Measurements from ENCODE around the gene ACTL7B.

Gene ACTL7B

DNA sequence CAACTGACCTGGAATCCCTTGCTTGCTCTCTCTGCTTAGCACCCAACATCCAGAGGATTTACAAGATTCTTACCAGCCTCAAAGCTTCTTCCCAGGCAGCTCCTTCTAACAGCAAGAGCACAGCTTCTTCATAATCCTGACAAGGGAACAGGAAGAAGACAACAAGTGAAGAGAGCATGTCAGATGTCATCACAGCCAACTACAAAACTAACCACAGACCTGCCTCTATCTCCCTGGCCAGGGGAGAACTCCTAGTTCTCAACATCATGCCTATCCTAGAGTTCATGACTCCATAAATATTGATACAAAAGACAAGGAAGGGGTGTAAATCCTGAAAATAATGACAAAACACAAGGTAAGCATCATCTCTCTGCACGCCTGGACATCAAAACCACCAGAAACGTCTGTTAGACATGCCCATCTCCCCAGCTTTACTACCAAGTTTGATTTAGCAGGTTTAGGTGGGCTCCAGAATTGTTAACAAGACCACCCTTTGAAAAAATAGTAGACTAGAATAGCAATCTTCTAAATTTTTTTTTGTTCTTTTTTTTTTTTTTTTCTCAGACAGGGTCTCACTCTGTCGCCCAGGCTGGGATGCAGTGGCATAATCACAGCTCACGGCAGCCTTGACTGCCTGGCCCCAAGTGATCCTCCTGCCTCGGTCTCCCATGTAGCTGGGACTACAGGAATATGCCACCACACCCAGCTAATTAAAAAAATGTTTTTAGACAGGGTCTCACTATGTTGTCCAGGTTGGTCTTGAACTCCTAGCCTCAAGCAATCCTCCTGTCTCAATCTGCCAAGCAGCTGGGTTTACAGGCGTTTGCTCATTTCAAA, 26.5 kb upstream of the ACTL7B start:
- Histone ChIP-seq H3K36me3 (ENCODE audit: control insufficient read depth, low read length) (peaks cover 65% of the 10 kb centered on the region), H3F3A (ENCODE audit: control insufficient read depth, insufficient read depth) (no peaks in the 10 kb centered on the region), H4K20me1 (ENCODE audit: control insufficient read depth, insufficient read depth, low read depth, low read length) (no peaks in the 10 kb centered on the region), H3K27ac (ENCODE audit: low read depth, low read length) (no peak overlapping the region), H3K27me3 (ENCODE audit: control insufficient read depth, low read length) (no peaks in the 10 kb centered on the region), H3K9me2 (replicated peaks; ENCODE audit: control insufficient read depth, low read length) (no peaks in the 10 kb centered on the region), H3K4me2 (ENCODE audit: low read length) (no peak overlapping the region), H3K9me3 (ENCODE audit: control insufficient read depth, insufficient read depth, low read length) (no peaks in the 10 kb centered on the region), H3K4me3 (ENCODE audit: low read length) (no peak overlapping the region), H3K79me2 (ENCODE audit: control insufficient read depth, low read length) (no peaks in the 10 kb centered on the region), H3K4me1 (ENCODE audit: control insufficient read depth, low read length) (peaks cover 8% of the 10 kb centered on the region)
- TF ChIP-seq EZH2phosphoT487 (IDR thresholded peaks at IDR 0.05; ENCODE audit: borderline replicate concordance, low read length) = no peak
- TF ChIP-seq, protein P1, sequence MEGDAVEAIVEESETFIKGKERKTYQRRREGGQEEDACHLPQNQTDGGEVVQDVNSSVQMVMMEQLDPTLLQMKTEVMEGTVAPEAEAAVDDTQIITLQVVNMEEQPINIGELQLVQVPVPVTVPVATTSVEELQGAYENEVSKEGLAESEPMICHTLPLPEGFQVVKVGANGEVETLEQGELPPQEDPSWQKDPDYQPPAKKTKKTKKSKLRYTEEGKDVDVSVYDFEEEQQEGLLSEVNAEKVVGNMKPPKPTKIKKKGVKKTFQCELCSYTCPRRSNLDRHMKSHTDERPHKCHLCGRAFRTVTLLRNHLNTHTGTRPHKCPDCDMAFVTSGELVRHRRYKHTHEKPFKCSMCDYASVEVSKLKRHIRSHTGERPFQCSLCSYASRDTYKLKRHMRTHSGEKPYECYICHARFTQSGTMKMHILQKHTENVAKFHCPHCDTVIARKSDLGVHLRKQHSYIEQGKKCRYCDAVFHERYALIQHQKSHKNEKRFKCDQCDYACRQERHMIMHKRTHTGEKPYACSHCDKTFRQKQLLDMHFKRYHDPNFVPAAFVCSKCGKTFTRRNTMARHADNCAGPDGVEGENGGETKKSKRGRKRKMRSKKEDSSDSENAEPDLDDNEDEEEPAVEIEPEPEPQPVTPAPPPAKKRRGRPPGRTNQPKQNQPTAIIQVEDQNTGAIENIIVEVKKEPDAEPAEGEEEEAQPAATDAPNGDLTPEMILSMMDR (IDR thresholded peaks at IDR 0.05; ENCODE audit: low read depth, low read length, poor library complexity, severe bottlenecking) = no peak

DNA sequence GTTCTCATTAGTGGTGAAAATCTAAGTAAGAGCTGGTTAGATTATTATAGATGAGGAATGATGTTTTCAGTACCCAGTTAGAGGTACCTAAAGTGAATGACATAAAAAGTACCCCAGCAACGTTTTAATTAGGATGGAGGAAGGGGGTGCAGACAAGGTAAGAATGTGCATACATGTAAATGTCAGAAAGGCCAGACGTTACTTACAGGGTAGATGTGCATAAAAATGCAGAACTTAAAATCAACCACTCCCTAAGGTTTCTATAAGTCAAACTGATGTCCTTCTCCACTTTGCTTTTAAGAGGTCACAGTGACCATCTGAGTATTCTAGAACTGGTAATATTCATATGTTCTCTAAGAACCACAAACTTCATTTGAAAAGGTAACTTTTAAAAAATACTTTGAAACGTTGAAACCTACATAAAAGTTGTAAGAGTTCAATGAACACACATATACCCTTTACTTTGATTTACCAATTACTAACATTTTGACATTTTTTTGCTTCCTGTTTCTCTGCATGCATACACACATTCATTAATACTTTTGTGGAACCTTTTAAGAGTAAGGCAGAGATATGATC, 25.0 kb upstream of the ACTL7B start:
- no peaks in the 10 kb centered on the region for H4K20me1 ChIP-seq (ENCODE audit: control insufficient read depth, insufficient read depth, low read depth, low read length)
- no peak for TF ChIP-seq EZH2phosphoT487 (IDR thresholded peaks at IDR 0.05; ENCODE audit: borderline replicate concordance, low read length)
- TF ChIP-seq, protein P1 (IDR thresholded peaks at IDR 0.05; ENCODE audit: low read depth, low read length, poor library complexity, severe bottlenecking) = no peak
- no peaks in the 10 kb centered on the region for H3K9me2 ChIP-seq (replicated peaks; ENCODE audit: control insufficient read depth, low read length)
- no peaks in the 10 kb centered on the region for H3F3A ChIP-seq (ENCODE audit: control insufficient read depth, insufficient read depth)
- H3K4me2 ChIP-seq (ENCODE audit: low read length) = no peak overlapping the region
- H3K27me3 ChIP-seq (ENCODE audit: control insufficient read depth, low read length) = no peaks in the 10 kb centered on the region
- no peak overlapping the region for H3K4me3 ChIP-seq (ENCODE audit: low read length)
- H3K79me2 ChIP-seq (ENCODE audit: control insufficient read depth, low read length) = no peaks in the 10 kb centered on the region
- no peaks in the 10 kb centered on the region for H3K9me3 ChIP-seq (ENCODE audit: control insufficient read depth, insufficient read depth, low read length)
- H3K27ac ChIP-seq (ENCODE audit: low read depth, low read length) = no peak overlapping the region
- peaks cover 3% of the 10 kb centered on the region for H3K4me1 ChIP-seq (ENCODE audit: control insufficient read depth, low read length)
- peaks cover 63% of the 10 kb centered on the region for H3K36me3 ChIP-seq (ENCODE audit: control insufficient read depth, low read length)

- no peaks in the 10 kb centered on the region for H3K27me3 ChIP-seq (ENCODE audit: control insufficient read depth, low read length)
- no peaks in the 10 kb centered on the region for H3K9me2 ChIP-seq (replicated peaks; ENCODE audit: control insufficient read depth, low read length)
- no peaks in the 10 kb centered on the region for H4K20me1 ChIP-seq (ENCODE audit: control insufficient read depth, insufficient read depth, low read depth, low read length)
- peaks cover 75% of the 10 kb centered on the region for H3K36me3 ChIP-seq (ENCODE audit: control insufficient read depth, low read length)
- H3K4me2 ChIP-seq (ENCODE audit: low read length) = no peak overlapping the region
- H3F3A ChIP-seq (ENCODE audit: control insufficient read depth, insufficient read depth) = no peaks in the 10 kb centered on the region
- no peak overlapping the region for H3K4me3 ChIP-seq (ENCODE audit: low read length)
- no peaks in the 10 kb centered on the region for H3K79me2 ChIP-seq (ENCODE audit: control insufficient read depth, low read length)
- H3K4me1 ChIP-seq (ENCODE audit: control insufficient read depth, low read length) = no peaks in the 10 kb centered on the region
- H3K27ac ChIP-seq (ENCODE audit: low read depth, low read length) = no peak overlapping the region
- no peaks in the 10 kb centered on the region for H3K9me3 ChIP-seq (ENCODE audit: control insufficient read depth, insufficient read depth, low read length)
- no peak for TF ChIP-seq EZH2phosphoT487 (IDR thresholded peaks at IDR 0.05; ENCODE audit: borderline replicate concordance, low read length)
- TF ChIP-seq, protein P1 (IDR thresholded peaks at IDR 0.05; ENCODE audit: low read depth, low read length, poor library complexity, severe bottlenecking) = no peak
These were observed 21.7 kb upstream of the ACTL7B start for GRCh38 chr9:108877524-108877923.
